HG03520 (cell line): Measurements from ENCODE around the gene MED13L.
"Not testable (repeated sequence)": the region's sequence is repeated elsewhere in the genome, so short reads cannot be mapped to it uniquely, and the experiment has no call there.

Experiments
- ATAC-seq: cut with Tn5 transposase; IDR thresholded peaks from one replicate; pipeline ENCODE4 v1.9.1; 2021; ENCODE audit warnings: mild to moderate bottlenecking, moderate library complexity; ENCODE audit not compliant: unreplicated experiment

Gene MED13L

DNA sequence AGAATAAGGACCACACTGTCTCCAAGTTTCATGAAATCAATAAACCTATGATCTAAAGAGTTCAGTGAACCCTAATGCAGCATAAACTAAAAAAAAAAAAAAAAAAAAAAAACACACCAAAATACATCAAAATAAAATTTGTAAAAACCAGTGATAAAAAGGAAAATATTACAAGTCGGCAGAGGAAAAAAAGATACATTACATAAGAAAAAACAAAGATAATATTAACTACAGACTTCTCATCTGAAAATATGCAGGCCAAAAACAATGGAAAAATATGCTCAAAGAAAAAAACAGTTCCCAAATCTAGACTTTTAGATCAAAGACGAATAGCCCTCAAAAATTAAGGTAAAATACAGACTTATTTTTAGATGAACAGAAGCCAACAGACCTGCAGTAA, 27.6 kb downstream of the MED13L start:
- no peak for ATAC-seq

DNA sequence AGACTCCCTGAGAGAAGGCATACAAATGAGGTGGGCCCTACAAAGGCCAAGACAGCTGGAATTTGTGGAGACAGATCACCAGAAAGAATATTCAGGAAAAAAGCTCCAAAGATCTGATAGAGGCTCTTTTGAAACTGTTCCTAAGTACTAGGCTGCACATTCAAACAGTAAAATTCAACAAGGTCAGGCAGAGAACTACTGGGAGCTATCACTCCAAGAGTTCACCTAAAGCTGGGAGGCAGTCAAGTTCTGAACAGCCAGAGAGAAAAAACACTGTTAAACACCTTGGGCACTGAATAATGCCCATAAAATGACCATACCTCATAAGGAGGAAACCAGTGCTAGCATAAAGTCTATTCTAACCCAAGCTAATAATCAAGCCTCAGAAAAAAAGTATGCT, 28.6 kb downstream of the MED13L start:
- ATAC-seq: no peak

DNA sequence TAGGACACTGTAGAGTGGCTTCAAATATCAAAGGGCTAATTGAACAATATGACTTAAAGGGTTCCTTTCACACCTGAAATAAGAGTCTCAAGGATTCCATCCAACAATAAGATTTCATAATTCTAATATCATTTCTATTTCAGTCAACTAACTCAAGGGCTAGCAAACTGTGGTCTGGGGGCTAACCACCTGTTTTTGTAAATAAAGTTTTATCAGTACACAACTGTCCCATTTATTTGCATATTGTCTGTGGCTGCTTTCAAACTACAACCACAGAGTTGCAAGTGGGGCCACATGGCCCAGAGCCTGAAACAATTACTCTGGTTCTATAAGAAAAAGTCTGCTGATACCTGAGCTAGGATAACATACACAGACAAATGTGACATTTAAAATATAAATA, 29.1 kb downstream of the MED13L start:
- ATAC-seq: no peak

DNA sequence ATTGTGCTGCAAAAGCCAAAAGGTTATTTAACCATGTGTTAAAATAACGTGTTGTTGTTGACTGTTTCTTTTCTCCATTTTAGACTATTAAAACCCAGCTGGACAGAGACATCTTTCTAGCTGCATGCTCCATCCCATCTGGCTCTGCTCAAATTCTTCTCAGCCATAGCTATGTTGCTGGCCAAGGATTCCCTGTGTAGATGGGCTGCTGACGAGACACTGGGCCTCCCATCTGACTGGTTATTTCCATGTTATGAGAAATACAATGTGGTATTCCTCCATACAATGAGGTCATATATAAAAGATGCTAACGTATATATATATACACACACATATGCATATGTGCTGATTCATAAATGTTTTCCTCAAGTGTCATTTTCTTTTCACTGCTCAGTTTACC, 30.1 kb downstream of the MED13L start:
- no peak for ATAC-seq

DNA sequence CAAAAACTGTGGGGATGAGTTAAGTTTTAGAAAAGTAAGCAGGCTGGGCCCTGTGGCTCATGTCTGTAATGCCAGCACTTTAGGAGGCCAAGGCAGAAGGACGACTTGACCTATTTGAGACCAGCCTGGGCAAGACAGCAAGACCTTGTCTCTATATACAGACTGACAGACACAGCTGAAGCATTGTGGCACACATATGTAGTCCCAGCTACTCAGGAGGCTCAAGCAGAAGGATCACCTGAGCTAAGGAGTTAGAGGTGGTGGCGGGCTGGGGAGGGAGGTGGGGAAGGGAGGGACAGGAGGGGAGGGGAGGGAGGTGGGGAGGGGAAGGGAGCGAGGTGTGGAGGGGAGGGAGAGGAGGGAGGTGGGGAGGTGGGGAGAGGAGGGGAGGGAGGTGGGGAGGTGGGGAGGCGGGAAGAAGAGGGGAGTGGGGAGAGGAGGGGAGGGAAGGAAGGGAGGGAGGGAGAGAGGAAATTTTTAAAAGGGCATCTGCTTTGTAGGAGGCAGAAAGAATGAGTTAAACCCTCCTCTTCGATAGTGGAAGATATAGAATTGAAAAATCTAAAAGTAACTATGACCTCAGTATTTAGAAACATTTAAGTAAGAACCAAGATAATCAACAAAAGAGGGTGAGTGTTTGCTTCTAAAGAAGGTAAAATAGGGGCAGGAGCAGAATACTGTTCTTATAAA, 30.9 kb downstream of the MED13L start:
- no peak for ATAC-seq

DNA sequence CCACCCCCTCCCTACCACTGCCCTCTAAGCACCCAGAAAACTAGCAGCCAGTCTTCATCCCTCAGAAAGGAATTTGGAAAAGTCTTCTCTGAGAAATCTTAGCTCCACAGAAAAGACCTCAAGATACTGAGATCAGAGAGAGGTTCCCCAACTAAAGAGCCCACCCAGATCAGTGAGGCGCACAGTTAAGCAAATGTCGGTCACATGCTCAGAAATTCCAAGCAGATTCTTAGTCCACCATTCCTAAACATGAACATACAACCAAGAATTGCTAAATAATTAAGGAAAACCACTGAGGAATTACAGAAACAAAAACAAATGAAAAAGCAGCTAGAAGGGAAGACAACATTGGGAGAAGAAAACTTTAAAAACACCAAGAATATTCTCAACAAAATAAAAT, 32.3 kb downstream of the MED13L start:
- no peak for ATAC-seq

DNA sequence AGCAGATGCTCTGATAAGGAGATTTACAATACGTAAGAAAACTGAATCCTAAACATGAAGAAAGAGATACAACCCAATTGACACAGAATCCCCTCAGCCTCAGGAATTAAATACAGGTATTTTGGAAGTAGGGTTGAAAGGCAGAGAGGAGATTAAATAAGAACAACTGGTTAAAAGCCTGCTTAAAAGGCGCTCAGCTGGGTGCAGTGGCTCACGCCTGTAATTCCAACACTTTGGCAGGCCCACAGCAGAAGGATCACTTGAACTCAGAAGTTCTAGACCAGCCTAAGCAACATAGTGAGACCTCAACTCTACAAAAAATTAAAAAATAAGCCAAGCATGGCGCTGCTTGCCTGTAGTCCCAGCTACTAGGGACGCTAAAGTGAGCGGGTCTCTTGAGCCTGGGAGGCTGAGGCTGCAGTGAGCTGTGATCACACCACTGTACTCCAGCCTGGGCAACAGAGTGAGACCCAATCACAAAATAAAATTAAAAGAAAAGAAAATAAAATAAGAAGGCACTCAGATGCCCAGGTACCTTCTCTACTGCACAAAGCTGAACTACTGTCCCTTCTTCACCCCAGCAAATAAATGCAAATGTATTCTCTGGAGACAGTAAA, 32.9 kb downstream of the MED13L start:
- ATAC-seq: no peak

DNA sequence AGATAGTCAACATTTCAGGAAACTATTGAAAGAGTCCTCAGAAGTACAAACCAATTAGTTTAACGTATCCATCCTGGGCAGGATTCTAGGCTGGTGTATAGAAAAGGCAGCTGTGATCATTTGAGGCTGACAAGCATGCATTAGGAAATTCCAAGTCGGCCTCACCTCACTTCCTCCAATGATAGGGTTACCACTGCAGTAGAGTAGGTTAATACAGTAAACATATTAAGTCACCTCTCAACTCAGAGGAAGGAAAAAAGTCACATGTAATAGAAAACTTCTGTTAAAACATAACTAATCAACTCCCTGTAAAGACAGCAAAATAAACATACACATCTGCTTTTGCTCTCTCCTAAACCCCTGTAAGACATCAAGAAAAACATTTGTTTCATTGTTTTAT, 33.5 kb downstream of the MED13L start:
- ATAC-seq: no peak

DNA sequence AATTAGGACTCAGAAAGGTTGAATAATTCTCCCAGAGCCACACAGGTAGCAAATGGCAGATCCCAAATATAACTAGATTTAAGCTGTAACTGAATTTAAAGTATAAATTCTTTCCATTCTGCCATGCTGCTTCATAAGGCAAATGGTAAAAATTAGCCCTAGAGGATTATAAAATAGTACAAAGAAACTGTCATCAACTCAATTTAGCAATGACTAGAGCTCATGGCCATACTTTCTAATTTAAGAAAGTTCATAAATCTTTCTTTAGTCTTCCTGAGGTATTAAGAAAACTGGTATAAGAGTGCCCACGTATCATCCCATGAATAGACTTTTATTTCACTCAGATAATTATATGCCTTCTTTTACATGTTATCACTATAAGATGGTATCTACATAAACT, 34.8 kb downstream of the MED13L start:
- no peak for ATAC-seq

DNA sequence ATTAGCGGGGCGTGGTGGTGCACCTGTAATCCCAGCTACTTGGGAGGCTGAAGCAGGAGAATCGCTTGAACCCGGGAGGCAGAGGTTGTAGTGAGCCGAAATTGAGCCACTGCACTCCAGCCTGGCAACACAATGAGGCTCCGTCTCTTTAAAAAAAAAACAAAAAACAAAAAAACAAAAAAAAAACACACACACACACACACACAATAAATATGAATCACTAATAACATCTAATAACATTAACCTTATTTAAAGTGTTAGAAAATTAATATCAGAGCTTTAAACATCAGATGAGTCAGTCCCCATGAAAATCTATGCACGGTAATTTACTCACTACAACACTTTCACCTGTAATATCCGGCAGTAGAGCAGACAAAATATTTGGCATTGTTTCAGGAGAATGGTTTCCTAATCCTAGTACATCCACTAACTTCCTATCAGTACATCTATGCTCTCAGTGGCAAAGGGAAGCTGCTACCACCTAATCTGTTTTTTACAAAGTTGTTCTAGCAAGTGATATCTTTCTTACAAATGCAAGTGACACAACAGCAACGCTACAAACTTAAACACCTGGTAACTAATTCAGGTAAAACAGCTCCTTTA, 36.2 kb downstream of the MED13L start:
- no peak for ATAC-seq

DNA sequence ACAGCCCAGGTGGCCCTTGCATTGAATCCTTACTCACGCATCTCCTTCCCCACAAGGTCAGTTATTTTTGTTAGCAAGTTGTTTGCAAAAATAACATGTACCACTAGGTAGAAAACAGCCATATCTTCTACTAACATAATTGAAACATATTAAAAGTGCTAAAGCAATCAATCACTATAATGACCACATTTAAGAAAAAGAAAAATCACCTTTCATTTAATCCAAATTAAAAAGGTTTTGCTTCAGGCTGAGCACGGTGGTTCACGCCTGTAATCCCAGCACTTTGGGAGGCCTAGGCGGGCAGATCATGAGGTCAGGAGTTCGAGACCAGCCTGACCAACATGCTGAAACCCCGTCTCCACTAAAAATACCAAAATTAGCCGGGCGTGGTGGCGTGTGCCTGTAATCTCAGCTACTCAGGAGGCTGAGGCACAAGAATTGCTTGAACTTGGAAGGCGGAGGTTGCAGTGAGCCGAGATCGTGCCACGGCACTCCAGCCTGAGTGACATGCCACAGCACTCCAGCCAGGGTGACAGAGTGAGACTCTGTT, 38.8 kb downstream of the MED13L start:
- not testable (repeated sequence) for ATAC-seq

DNA sequence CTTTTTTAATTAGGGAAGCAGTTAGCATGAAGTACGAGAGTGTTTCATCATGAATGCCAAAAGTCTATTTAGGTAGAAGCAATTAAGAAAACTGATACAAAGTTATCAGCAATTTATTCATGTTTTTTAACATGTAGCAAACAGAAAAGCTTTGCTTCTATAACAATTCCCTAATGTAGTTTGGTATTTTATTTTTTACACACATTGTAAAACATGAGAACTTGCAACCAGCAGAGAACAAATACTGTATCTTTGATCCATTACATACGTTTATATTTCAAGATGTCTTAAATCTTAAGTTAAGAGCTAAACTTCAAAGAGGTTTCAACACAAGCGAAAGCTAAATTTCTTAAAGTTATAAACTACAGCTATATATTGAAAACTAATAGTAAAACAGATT, 39.3 kb downstream of the MED13L start:
- no peak for ATAC-seq

DNA sequence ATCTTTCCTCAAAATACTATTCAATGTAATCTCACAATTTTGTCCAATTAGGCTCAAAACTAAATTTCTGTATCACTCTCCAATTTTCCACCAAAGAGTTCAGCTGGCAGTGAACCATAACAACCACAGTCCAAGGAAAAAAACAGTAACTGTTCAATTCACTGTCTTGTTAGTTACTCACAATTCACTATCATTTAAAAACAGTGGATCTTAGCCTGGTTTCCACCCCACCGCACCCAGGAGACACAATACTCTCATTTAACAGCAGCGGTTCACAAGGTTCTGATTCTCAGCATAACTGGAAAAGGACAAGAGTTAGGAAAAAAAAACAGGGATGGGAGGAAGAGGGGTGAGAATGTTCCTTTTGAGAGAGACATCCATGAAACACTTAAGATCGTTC, 40.5 kb downstream of the MED13L start:
- ATAC-seq: no peak

DNA sequence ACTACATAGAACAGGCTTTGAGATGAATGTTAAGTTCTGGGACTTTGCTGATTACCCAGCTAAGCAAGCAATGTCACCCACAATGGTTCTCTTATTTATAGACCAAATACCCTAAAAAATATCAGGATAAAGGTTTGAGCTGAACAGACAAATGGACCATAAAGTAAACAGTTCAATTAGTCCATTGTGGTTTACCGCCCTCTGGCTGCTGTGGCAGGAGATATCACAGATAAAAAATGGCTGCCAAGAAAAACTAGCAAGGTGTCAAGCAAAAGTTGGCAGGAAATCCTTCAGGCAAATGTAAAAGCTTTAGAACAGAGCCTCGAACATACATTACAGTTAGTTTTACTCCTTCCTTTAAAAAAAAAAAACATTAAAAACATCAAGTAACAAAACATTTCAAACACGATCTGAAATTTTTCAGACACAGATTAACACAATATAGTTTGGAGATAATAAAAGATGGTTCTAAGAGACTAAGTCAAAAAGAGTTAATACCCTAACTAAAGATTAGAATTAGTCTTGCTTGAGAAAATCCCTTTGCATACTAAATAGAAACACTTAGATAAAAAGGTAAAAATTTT, 41.3 kb downstream of the MED13L start:
- no peak for ATAC-seq

DNA sequence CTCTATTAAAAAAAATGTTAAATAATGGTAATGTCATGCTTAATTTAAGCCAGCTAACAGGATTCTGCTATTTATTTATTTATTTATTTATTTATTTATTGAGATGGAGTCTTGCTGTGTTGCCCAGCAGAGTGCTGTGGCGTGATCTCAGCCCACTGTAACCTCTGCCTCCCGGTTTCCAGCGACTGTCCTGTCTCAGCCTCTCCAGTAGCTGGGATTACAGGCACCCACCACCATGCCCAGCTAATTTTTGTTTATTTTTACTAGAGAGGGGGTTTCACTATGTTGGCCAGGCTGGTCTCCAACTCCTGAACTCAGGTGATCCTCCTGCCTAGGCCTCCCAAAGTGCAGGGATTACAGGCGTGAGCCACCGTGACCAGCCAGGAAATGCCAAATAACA, 43.3 kb downstream of the MED13L start:
- ATAC-seq: not testable (repeated sequence)

DNA sequence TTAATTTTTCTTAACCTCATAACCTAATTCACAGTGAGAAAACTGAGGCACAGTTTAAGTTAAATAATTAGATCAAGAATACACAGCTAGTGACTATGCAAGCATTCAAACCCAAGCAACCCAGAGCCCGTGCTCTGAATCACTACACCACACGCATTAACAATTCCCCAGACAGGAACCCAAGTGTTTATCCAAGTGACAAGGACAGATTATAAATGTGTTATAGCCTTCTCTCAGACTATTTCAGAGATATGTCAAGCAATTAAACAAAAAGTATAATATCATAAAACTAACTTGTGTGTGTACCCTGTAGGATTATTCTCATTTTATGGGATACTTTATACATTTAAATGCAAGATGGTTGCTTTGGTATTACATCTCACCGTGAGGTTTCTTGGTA, 43.8 kb downstream of the MED13L start:
- no peak for ATAC-seq

DNA sequence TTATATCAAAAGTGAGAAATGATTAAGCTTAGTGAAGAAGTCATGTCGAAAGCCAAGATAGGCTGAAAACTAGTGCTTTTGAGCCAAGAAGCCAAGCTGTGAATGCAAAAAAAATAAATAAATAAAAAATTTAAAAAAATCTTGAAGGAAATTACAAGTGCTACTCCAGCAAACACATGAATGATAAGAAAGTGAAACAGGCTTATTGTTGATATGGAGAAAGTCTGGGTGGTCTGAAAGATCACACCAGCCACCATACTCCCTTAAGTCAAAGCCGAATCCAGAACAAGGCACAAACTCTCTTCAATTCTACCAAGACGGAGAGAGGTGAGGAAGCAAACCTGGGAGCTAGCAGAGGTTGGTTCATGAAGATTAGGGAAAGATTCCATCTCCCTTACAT, 49.7 kb downstream of the MED13L start:
- no peak for ATAC-seq

DNA sequence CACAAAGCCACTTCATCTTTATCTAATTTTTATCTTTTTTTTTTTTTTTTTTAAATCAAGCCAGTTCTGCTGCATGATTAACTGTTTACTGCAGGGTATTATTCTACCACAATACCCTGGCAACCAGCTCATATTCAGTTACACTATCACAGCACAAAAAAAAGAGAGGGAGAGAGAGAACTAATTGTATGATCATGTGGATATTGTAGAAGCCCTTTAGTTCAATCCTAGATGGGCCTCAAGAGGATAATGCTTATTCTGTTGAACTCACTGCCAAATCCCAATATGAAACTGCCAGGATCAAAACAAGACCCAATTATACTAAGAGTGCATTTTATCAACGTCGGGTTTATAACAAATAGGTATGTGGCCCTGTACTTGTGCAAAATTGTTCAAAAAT, 51.5 kb downstream of the MED13L start:
- no peak for ATAC-seq

DNA sequence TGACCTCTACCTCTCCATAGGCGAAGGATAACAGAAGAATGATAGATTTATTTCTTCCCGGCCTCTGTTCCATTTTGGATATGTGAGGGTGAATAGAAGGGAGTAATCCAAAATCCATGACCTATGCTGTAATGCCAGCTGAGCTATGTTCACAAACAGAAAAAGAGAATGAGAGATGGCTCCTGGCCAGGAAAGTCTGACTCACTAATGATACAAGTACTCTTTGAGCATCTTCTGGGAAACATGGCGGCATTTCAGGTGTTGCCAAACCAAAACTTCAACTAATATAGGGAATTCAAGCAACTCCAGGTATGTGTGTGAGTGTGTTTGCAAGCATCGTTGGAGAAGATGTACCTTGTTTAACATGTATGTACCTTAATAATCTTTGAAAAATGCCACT, 55.1 kb downstream of the MED13L start:
- ATAC-seq: no peak

DNA sequence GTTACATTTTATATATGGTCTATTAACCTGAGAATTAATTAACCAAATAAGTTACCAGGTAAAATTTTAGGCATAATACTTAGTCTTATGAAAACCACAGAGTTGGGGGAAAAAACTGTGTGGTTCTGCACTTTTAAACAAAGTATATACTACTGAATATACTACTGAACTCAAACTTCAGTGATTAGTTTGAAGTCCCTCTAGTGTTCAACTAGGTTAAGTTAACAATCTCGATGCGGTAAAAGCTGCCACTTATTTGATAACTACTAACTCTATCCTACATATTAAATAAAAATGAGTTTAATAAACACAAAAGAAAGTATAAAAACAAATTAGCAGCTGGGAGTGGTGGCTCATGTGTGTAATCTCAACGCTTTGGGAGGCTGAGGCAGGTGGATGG, 56.7 kb downstream of the MED13L start:
- ATAC-seq: no peak

DNA sequence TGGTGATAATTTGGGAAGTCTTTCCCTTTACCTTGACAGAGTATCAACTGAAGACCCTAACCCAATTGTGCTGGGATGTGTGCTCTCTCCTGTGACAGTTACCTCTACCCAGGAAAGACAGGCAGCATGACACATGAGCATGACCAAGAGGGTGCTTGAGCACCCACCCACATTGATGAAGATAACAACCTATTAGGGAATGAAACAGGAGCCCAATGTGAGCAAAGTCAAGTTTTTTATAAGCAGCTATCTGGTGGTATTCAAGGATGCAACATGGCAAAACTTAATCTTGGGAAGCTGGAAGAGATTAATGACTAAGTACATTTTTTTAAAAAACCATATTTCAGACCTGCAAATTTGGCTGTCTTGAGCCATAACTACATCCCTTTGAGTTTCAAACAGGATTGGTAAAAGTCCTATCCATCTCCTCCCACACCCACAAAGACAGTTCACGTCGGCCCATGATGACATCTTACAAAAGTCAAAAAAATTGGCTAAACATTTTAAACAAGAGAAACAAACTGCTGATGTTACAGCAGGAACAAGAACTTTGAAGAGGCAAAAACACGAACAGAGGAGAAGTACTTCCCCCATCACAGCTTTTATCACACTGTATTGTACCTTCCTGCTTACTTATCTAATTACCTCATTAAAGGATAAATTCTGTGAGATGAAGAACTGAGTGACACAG, 60.3 kb downstream of the MED13L start:
- no peak for ATAC-seq
